ENCODE measurements around the gene IL32.

- TF ChIP-seq CTCF (IDR thresholded peaks at IDR 0.05; ENCODE audit: poor library complexity, severe bottlenecking) (no peak), EZH2 (IDR thresholded peaks at IDR 0.05; ENCODE audit: borderline replicate concordance, insufficient read depth, low read length, poor library complexity, severe bottlenecking) (no peak), REST (IDR thresholded peaks at IDR 0.05; ENCODE audit: borderline replicate concordance) (no peak), RAD21 (conservative IDR thresholded peaks at IDR 0.05) (no peak)
Measured at GRCh38 chr16:3054965-3055733, 10.3 kb upstream of the IL32 start.
